ENCODE measurements around the gene FAM117A.

DNA sequence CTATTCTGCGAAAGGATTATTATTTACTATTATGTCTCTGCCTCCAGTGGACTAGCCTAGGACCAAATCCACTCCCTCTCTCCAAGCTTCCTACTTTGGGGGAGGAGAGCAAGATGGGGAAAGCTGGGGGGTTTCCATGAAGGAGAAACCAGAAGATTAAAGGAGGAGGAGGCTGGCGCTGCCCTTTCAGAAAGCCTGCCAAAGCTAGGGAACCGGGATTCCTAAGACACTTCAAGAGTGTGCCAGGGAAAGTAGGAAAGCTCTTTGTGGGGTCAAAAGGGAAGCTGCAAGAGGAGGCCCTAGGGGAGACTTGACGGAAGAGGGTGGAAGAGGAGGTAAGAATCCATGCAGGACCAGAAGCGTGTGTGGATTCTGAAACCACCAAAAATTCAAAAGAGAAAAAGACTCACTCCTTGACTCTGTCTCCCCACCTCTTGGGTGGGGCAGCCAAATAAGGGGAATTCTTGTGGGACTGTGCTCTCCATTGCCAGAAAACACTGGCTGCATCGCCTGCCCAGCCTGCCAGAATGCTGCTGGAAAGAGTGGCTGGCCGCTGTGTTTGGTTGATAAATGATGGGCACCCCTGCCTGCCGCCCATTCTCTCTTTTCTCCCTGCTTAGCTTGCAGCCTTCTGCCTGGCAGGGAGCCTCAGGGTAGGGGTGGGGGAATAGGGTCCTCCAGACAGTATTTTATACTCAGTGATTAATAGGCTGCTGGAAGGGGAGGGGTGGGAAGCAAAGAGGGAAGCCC, 12.8 kb upstream of the FAM117A start:
- no peak for TF ChIP-seq CTCF (IDR thresholded peaks at IDR 0.05; ENCODE audit: extremely low read depth in 1 of 2, insufficient read depth in 1 of 2, low read depth in 1 of 2, low read length in 2 of 2)
- no peak for TF ChIP-seq POLR2A (IDR thresholded peaks at IDR 0.05; ENCODE audit: low read depth, low read length)
- TF ChIP-seq POLR2AphosphoS5 (IDR thresholded peaks at IDR 0.05; ENCODE audit: insufficient read depth, low read depth, low read length), result no peak
- no peak for TF ChIP-seq FOS (IDR thresholded peaks at IDR 0.05; ENCODE audit: borderline replicate concordance, insufficient read depth, low read length)
- TF ChIP-seq EZH2 (IDR thresholded peaks at IDR 0.05; ENCODE audit: borderline replicate concordance, low read depth, low read length, severe bottlenecking), result no peak

Measured in endothelial cell of umbilical vein (primary cell).